GM21786 (cell line): Measurements from ENCODE around the gene LRRC75B.
"Not testable (repeated sequence)": the region's sequence is repeated elsewhere in the genome, so short reads cannot be mapped to it uniquely, and the experiment has no call there.

Experiments
- ATAC-seq: cut with Tn5 transposase; IDR thresholded peaks from one replicate; pipeline ENCODE4 v1.9.1; 2021; ENCODE audit not compliant: unreplicated experiment

Gene LRRC75B

GRCh38 chr22:24555165-24556039 lies 37.5 kb downstream of the LRRC75B start, which contains the start of gene SNRPD3:
Gene SNRPD3 (plus strand): TSS chr22:24555999. CDS start chr22:24557675, 1,676 bp downstream.
- ATAC-seq, result peak; percentile 75

- no peak for ATAC-seq
Measured at GRCh38 chr22:24554313-24555164, 38.3 kb downstream of the LRRC75B start, which contains the start of gene GUCD1. Gene GUCD1 (minus strand): TSS chr22:24555138. CDS start chr22:24554991, 147 bp downstream.

GRCh38 chr22:24553597-24554312 lies 39.1 kb downstream of the LRRC75B start:
- ATAC-seq, result no peak

GRCh38 chr22:24552503-24553286 lies 40.2 kb downstream of the LRRC75B start:
- not testable (repeated sequence) for ATAC-seq

GRCh38 chr22:24550902-24551435 lies 41.9 kb downstream of the LRRC75B start:
- no peak for ATAC-seq

GRCh38 chr22:24550028-24550901 lies 42.6 kb downstream of the LRRC75B start:
- ATAC-seq, result no peak

GRCh38 chr22:24548812-24549211 lies 44.1 kb downstream of the LRRC75B start:
- ATAC-seq, result no peak

- no peak for ATAC-seq
Measured at GRCh38 chr22:24543679-24544243, 49.1 kb downstream of the LRRC75B start.

- ATAC-seq, result no peak
Measured at GRCh38 chr22:24543185-24543601, 49.7 kb downstream of the LRRC75B start.

GRCh38 chr22:24542641-24543040 lies 50.2 kb downstream of the LRRC75B start:
- ATAC-seq, result no peak

GRCh38 chr22:24541681-24542515 lies 51.0 kb downstream of the LRRC75B start:
- ATAC-seq, result no peak

- ATAC-seq, result no peak
Measured at GRCh38 chr22:24540470-24540869, 52.4 kb downstream of the LRRC75B start.

- no peak for ATAC-seq
Measured at GRCh38 chr22:24536089-24536488, 56.8 kb downstream of the LRRC75B start.
